ENCODE data around the gene KLHDC4. TPM values are rescaled to one million over a fixed set of nuclear protein-coding genes. Genes with fewer than 3 reads are reported as not detected.

Gene KLHDC4
- polyA plus RNA-seq, 1 of the 3 experiments (the other 2 are of a cell fraction), result 51.2 TPM

Other genes with a start within 250 kb of the KLHDC4 start
- 0.25 and 0.26 TPM in 2 replicates for gene JPH3, start 163.5 kb downstream of the KLHDC4 start, polyA plus RNA-seq (2012; rRNA removed)
- gene SLC7A5, start 103.5 kb upstream of the KLHDC4 start, polyA plus RNA-seq (2012; rRNA removed), result 7.7 and 15.1 TPM in 2 replicates
- not detected in 2 replicates for gene CA5A, start 170.5 kb upstream of the KLHDC4 start, polyA plus RNA-seq (2012; rRNA removed)
- 15.0 and 16.8 TPM in 2 replicates for gene BANP, start 185.4 kb upstream of the KLHDC4 start, polyA plus RNA-seq (2012; rRNA removed)

Data from SK-N-SH (cell line).